GM13976 (cell line): ENCODE measurements around the gene SLC16A4.

Source experiments
- DNase-seq: peaks from one replicate; pipeline ENCODE4 v3.0.0; 2012; ENCODE audit warnings: low spot score
- in situ Hi-C: fragments of 300-500 bp; cut with MboI; formaldehyde crosslinking; loops from one replicate; pipeline ENCODE4 v1.12.0; 2022; ENCODE audit warnings: low sequenced_read_pairs, mixed read lengths, inconsistent platforms; ENCODE audit not compliant: unreplicated experiment
- TF ChIP-seq, protein P1 (sequence below): IDR thresholded peaks from 2 replicates; pipeline ENCODE4 v1.5.1; 2012; ENCODE audit warnings: borderline replicate concordance, mild to moderate bottlenecking; ENCODE audit not compliant: insufficient read depth; ENCODE audit errors: extremely low read depth, missing control alignments, control extremely low read depth

SLC16A4 gene

DNA sequence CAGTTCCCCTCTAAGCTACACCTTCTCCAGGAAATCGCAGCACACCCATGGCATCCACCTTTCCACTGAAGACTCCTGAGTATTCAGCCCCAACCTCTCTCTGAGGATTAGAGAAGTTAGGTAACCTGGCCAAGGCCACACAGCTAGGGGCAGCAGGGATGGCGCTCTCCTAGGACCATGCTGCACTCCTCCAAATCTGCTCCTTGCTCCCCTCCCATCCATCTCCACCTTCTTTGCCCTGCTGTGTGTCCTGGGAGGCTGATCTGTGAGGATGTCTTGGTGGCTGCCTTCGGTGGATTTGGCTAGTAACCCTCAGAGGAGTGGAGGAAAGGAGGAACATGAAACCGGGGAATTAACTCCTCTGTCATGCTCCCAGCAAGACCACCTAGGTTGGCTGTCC is 40.1 kb upstream of the SLC16A4 start:
- TF ChIP-seq, protein P1, sequence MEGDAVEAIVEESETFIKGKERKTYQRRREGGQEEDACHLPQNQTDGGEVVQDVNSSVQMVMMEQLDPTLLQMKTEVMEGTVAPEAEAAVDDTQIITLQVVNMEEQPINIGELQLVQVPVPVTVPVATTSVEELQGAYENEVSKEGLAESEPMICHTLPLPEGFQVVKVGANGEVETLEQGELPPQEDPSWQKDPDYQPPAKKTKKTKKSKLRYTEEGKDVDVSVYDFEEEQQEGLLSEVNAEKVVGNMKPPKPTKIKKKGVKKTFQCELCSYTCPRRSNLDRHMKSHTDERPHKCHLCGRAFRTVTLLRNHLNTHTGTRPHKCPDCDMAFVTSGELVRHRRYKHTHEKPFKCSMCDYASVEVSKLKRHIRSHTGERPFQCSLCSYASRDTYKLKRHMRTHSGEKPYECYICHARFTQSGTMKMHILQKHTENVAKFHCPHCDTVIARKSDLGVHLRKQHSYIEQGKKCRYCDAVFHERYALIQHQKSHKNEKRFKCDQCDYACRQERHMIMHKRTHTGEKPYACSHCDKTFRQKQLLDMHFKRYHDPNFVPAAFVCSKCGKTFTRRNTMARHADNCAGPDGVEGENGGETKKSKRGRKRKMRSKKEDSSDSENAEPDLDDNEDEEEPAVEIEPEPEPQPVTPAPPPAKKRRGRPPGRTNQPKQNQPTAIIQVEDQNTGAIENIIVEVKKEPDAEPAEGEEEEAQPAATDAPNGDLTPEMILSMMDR = no peak

DNA sequence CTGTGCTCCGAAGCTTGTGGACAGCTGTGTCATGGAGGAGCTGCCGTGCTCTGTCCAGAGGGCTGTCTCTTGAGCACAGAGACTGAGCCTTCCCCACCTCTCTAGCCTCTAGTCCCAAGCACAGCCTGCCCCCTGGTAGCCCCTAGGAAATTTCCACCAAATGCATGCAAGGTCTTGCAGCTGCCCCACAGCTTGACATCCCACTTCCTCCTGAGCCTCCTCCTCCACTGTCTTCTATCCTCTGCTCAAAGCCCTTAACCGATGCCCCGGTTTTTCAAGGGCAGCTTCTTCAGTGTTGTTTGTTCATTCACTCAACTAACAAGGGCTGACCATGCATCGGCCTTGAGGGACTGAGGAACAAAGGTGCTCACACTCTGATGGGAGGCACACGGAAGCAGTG is 39.5 kb upstream of the SLC16A4 start:
- TF ChIP-seq, protein P1 = no peak
- in situ Hi-C loops = no loop called here
- no peak for DNase-seq

More for the DNA sequence above, 40.1 kb upstream of the SLC16A4 start:
- no peak for DNase-seq
- in situ Hi-C loops = no loop called here

DNA sequence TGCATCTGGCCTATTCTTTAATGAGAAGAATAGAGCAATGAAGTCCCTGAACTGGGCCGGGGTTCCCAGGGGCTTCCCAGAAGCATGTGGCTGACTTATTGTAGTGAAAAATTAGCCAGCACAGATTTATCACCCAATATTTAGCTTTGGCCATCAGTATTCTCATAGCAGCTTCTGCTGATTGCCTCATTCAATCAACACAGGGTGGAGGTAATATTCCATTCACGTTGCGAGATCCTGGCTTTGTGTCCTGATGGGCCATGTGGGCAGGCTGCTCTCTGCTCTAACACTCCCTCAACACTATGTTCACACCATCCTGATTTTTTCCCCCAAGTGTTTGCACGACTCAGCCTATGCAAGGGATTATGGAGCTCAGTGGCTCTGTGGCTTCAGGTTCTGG is 38.1 kb upstream of the SLC16A4 start:
- TF ChIP-seq, protein P1 = no peak
- in situ Hi-C loops = no loop called here
- no peak for DNase-seq

DNA sequence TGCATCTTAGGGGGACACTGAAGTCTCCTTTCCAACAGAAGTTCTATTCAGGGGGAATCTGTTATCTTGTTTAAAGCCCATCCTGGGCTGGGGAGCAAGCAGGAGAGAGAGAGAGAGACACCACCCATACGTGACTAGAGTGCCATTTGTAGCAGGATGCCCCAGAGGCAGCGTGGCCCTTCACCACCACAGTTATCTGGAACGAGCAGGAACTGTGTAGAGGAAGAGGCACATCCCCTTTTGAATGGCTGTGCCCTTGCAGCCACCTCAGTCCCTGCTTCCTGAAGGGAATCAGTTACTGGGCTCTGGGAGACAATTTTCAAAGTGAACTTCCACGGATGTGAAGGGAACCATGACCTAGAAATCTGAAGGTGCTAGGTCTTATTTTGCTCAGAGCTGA is 36.0 kb upstream of the SLC16A4 start:
- TF ChIP-seq, protein P1 = no peak
- no peak for DNase-seq
- in situ Hi-C loops = no loop called here

DNA sequence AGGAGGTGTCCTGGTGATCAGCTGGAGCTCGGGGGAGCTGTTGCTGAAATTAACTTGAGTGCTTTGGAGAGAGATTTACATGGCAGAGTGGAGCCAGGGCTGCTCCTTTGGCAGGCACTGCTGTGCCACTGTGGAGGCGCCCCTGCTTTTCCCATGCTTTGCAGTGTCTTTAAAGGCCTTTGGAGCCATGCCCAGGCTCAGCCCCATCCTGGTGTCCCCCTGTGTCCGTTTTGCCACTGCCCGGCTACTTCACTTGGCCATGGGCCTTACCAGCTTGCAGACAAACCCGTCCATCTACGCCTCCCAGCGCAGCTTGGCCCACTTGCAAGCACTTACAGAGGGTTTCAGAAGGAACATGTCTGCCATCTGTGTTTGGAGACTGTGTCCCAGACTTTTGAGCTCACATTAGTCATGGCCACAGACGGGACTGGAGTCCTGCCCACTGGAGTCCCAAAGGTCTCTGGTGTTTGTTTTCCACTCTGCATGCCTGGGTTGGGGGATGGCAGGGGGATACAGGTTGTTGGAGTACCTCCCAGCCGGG is 34.9 kb upstream of the SLC16A4 start:
- TF ChIP-seq, protein P1 = no peak
- in situ Hi-C loops = no loop called here
- DNase-seq = no peak

DNA sequence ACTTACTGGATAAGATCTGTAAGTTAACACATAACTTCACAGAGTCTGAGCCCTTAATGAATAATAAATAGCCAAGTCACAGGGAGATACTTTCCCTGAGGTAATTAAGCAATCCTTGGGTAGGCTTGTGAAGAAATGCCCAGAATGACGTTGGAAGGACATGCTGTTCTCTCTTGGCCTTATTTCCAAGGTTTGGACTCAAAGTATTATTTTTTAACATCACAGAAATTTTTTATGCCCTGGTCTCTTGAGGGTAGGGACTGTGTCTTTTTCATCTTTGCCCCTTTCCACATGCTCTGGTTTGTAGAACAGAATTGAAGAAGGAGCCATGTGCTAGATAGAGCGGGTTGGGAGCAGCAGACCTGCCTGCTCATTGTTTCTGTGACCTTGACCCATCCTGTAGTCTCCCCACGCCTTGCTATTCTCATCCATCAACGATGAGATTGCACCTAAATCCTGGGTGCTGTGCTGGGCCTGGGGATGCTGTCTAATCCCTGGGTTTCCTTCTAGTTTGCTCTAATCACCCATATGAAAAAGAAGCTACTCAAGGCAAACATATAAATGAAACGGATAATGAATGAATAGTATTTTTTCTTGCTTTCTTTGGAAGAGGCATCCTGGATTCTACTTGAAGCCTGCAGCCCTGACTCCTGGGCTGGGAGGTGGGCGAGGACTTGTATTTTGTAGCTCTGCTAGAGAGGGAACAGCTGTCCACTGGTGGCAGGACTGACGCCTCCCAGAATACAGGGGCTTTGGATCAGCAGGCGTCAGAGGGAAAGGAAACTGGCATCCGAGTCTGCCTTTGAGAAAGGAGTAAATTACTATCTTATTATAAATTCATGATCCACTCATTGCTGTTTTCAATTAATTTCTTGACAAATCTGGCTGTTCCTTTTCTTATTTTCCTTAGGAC is 34.1 kb upstream of the SLC16A4 start:
- DNase-seq = no peak

More for the DNA sequence above, 34.1 kb upstream of the SLC16A4 start:
- TF ChIP-seq, protein P1 = no peak
- in situ Hi-C loops = no loop called here
